Stomach (tissue), 4 donors: Measurements from ENCODE around the gene TIAL1.
A peak's percentile ranks its signal among the peaks of the same experiment; 100 is the strongest.

Source experiments
- CTCF ChIP-seq, 7 experiments: fragments of 450-650 bp in 4 of 7; fragments of 200-600 bp in 3 of 7; sonication (generic) in 3 of 7; IDR thresholded peaks; one replicate each; pipeline ENCODE4 v1.5.1; 2016 to 2019; ENCODE audit warnings: antibody characterized with exemption in 7 of 7, control low read depth in 2 of 7, mild to moderate bottlenecking in 1 of 7
- EP300 ChIP-seq: sonication (generic); formaldehyde crosslinking; IDR thresholded peaks from one replicate; pipeline ENCODE4 v1.6.1; 2017; ENCODE audit warnings: antibody characterized with exemption
- POLR2AphosphoS5 ChIP-seq, 3 donors: sonication (generic); formaldehyde crosslinking; IDR thresholded peaks; one replicate each; pipeline ENCODE4 v1.6.1; 2016; ENCODE audit warnings: antibody characterized with exemption in 3 of 3

GRCh38 chr10:119542988-119543813, 53.6 kb downstream of the TIAL1 start:
- peak in 4 of 7 experiments; percentile 18 to 49 (median 30) for TF ChIP-seq CTCF (IDR thresholded peaks at IDR 0.05)
- no peak for TF ChIP-seq POLR2AphosphoS5 (IDR thresholded peaks at IDR 0.05)
- TF ChIP-seq EP300, result no peak
